ENCODE results near the gene VGLL3.

- TF ChIP-seq SPI1 (IDR thresholded peaks at IDR 0.05; ENCODE audit: borderline replicate concordance, low read depth) (no peak), CTCF (IDR thresholded peaks at IDR 0.05; ENCODE audit: insufficient read depth, low read length) (no peak), POLR2AphosphoS5 (IDR thresholded peaks at IDR 0.05; ENCODE audit: low read depth) (no peak)
Measured at GRCh38 chr3:86958534-86958933, 32.4 kb downstream of the VGLL3 start.

Data from HL-60 (cell line).